Bronchial epithelial cell (primary cell): ENCODE results near the gene MYBPC3. TPM values are rescaled to one million over a fixed set of nuclear protein-coding genes. Genes with fewer than 3 reads are reported as not detected.
A peak's percentile ranks its signal among the peaks of the same experiment; 100 is the strongest.

Experiments
- DNase-seq: peaks from one replicate; pipeline ENCODE4 v3.0.0-alpha.2; 2010; ENCODE audit warnings: low read depth
- FAIRE-seq: peaks from 2 replicates; lab custom pipeline; 2011; peaks lifted over from hg19 to GRCh38; lab: Jason Lieb, UNC
- H3K27me3 ChIP-seq: 2 replicates; pipeline ENCODE4 v1.5.1; 2011; ENCODE audit warnings: low read length; ENCODE audit not compliant: control insufficient read depth, insufficient read depth
- H3K36me3 ChIP-seq: 2 replicates; pipeline ENCODE4 v1.5.1; 2011; ENCODE audit warnings: low read length; ENCODE audit not compliant: control insufficient read depth, insufficient read depth
- H3K4me3 ChIP-seq: 2 replicates; pipeline ENCODE4 v1.5.1; 2011; ENCODE audit warnings: mild to moderate bottlenecking, low read depth, low read length, control low read depth
- total RNA-seq: library from RNA; depleted of rRNA; stranded (reverse); fragments of >200 nt; gene quantifications from 2 replicates; pipeline ENCODE4 v1.2.1, GENCODE V29; 2014
- TF ChIP-seq, protein P1 (sequence below): IDR thresholded peaks from 2 replicates; pipeline ENCODE4 v1.5.1; 2011; ENCODE audit warnings: mild to moderate bottlenecking, moderate library complexity, low read length, control low read depth, inconsistent platforms; ENCODE audit not compliant: insufficient read depth, severe bottlenecking

MYBPC3 gene
- total RNA-seq = under 0.01 TPM in 1 of 2 replicates, not detected in the other

DNA sequence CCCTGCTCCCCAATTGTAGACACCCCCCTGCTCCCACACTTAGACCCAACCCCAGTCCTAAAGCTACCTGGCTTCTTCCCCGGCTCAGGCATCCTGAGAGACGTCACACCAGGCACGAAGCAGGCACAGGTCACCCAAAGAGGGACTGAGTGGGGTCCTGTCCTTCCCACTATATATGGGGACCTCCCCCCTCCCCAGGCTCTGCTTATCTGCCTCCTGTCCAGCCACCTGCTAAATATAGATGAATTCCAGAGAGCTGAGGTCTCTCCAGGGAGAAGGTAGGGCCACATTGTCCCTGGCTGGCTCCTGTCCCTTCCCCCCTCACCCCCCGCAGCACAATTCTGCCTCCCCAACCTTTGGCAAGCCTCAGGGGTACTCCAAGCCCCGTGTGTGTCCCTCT, at the start of gene MYBPC3:
Gene MYBPC3, minus strand, starts transcription at position 147 of the 400 bp plus-strand sequence. Its CDS starts 55 bp downstream, at position 92.
- H3K4me3 ChIP-seq = no peak within 1 kb of the TSS
- no peaks in the 10 kb centered on the region for H3K27me3 ChIP-seq
- FAIRE-seq (no peak), DNase-seq (no peak)
- TF ChIP-seq, protein P1, sequence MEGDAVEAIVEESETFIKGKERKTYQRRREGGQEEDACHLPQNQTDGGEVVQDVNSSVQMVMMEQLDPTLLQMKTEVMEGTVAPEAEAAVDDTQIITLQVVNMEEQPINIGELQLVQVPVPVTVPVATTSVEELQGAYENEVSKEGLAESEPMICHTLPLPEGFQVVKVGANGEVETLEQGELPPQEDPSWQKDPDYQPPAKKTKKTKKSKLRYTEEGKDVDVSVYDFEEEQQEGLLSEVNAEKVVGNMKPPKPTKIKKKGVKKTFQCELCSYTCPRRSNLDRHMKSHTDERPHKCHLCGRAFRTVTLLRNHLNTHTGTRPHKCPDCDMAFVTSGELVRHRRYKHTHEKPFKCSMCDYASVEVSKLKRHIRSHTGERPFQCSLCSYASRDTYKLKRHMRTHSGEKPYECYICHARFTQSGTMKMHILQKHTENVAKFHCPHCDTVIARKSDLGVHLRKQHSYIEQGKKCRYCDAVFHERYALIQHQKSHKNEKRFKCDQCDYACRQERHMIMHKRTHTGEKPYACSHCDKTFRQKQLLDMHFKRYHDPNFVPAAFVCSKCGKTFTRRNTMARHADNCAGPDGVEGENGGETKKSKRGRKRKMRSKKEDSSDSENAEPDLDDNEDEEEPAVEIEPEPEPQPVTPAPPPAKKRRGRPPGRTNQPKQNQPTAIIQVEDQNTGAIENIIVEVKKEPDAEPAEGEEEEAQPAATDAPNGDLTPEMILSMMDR = no peak
- H3K36me3 ChIP-seq = no peaks in the 10 kb centered on the region

DNA sequence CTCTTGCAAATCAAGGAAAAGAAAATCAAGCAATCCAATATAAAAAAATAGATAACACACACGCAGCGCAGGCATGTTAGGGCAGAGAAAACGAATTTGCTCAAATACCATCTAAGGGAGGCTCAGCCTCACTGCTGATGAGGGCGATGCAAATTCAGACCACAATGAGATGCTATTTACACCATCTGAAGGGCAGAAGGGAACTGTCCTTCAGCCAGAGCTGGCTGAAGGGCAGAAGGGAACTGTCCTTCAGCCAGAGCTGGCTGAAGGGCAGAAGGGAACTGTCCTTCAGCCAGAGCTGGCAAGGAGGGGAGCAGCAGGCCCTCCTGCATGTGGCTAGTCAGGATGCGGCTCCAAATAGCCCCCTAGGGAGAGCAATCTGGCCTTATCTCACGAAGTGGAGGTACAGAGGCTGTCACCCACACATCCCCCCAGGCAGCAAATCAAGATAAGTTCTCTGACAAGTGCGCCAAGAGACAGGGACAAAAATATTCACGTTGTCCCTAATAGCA, 48.3 kb upstream of the MYBPC3 start:
- H3K4me3 ChIP-seq = no peak overlapping the region
- no peak for DNase-seq

DNA sequence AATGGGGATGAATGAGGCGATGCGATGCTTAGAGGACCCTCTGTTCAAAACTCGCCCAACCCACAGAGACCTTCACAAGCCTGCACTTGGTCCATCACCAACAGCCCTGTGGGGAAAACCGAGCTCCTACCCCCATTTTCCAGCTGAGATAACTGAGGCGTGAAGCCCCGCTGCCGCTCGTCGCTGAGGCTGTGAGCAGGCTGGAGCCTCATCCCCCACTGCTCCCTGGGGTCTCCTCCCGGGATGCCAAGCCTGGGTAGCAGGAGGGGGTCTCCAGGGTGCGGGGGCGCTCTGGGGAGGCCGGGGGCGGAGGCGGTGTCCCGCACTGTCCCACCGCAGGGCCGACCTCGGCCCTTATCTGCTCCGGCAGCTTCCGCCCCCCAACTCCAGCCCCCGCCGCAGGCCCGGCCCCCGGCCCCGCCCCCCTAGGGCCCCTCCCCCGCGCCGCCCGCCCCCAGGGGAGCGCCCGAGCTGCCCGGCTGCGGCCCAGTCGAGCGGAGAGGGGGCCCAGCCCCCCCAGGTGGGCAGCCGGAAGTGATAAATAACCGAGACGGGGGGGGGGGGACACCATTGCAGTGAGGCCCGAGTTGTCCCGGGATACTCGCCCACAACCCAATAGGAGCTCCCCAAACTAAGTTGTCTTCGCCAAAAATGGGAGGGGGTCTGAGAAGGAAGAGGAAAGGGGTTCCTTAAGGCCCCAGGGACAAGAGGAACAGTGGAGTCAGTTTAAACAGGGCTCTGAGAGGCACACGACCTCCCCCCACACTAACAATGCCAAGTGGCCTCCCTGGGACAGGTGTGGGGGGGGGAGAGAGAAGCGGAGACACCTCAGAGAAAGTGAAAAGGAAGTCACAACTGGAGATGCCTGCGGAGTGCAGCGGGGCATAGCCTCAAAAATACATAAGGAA, 47.6 kb upstream of the MYBPC3 start:
- TF ChIP-seq, protein P1 = no peak
- DNase-seq = no peak
- H3K27me3 ChIP-seq = no peaks in the 10 kb centered on the region
- peak overlapping the region; percentile 32 for H3K4me3 ChIP-seq
- no peak for FAIRE-seq
- no peaks in the 10 kb centered on the region for H3K36me3 ChIP-seq

More for the DNA sequence above, 48.3 kb upstream of the MYBPC3 start:
- Histone ChIP-seq H3K36me3 (no peaks in the 10 kb centered on the region), H3K27me3 (no peaks in the 10 kb centered on the region)
- TF ChIP-seq, protein P1 = no peak
- FAIRE-seq = no peak

DNA sequence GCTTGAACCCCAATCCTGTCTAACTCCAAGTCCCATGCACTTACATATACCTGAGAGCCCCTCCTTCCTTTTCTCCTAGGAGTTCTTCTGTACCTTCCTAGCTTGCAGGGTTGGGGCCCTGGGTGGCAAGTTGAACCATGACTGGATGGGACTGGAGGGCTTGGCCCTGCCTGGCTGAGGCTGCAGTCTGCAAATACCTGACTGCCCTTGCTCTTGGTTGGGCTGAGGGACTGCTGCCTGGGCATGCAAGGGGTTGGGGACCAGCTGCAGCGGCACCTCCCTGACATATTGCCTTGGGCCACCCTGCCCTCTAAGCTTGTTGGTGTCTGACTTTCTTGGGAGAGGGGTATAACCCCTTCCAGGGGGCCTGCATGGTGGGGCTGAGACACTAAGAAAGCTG, 46.0 kb upstream of the MYBPC3 start:
- no peaks in the 10 kb centered on the region for H3K36me3 ChIP-seq
- no peak overlapping the region for H3K4me3 ChIP-seq
- no peak for FAIRE-seq
- DNase-seq = no peak
- TF ChIP-seq, protein P1 = no peak
- H3K27me3 ChIP-seq = no peaks in the 10 kb centered on the region

DNA sequence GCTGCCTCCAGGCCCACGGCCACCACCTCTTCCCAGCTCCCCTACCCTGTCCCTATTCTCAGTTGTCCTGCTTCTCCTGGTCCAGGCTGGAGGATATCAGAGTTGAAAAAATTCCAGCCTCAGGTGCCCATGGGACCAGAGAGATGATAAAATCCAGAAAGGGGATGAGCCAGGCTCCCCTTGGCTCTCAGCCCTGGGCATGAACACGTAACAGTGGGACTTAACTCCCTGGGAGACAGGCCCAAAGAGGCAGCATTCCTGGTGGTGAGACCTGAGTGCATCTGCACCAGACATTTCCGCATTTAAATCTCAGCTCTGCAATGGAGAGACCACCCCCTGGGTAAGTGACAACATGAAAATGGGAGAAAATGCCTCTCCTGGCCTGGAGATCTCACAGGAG, 45.5 kb upstream of the MYBPC3 start:
- TF ChIP-seq, protein P1 = no peak
- no peak for DNase-seq
- Histone ChIP-seq H3K27me3 (no peaks in the 10 kb centered on the region), H3K36me3 (no peaks in the 10 kb centered on the region), H3K4me3 (no peak overlapping the region)
- FAIRE-seq = no peak
